Lower lobe of right lung (tissue), 2 donors: ENCODE results near the gene DCTN1. TPM values are rescaled to one million over a fixed set of nuclear protein-coding genes. Genes with fewer than 3 reads are reported as not detected.

ENCODE experiments used
- ATAC-seq, 2 donors: fragments of 200-7000 bp; cut with Tn5 transposase; one replicate each; pipeline ENCODE4 v1.9.1; 2020 to 2022; ENCODE audit warnings: mild to moderate bottlenecking in 2 of 2, moderate library complexity in 2 of 2
- DNase-seq: peaks from one replicate; pipeline ENCODE4 v3.0.0-alpha.2; 2020
- H3K27ac ChIP-seq: fragments of 200-600 bp; one replicate; pipeline ENCODE4 v1.8.0; 2022
- H3K27me3 ChIP-seq: fragments of 200-600 bp; one replicate; pipeline ENCODE4 v1.8.0; 2022; ENCODE audit warnings: low read depth
- H3K36me3 ChIP-seq: fragments of 200-600 bp; one replicate; pipeline ENCODE4 v1.8.0; 2022; ENCODE audit warnings: mild to moderate bottlenecking
- H3K4me1 ChIP-seq: fragments of 200-600 bp; one replicate; pipeline ENCODE4 v1.8.0; 2022
- H3K4me3 ChIP-seq: fragments of 200-600 bp; one replicate; pipeline ENCODE4 v1.8.0; 2022; ENCODE audit warnings: mild to moderate bottlenecking
- H3K9me3 ChIP-seq: fragments of 200-600 bp; one replicate; pipeline ENCODE4 v1.8.0; 2022
- intact Hi-C: fragments of 100-400 bp; cut with DNase I; formaldehyde crosslinking; loops from one replicate; pipeline ENCODE4 v1.11.0; 2022
- long read RNA-seq: library from polyadenylated mRNA; unstranded; transcript quantifications from one replicate; pipeline ENCODE4 v2.0.0, GENCODE V29; 2021
- total RNA-seq: library from RNA; stranded (reverse); fragmentation: NEBNext Ultra II Directional; extraction: Animal tissue kit (Norgen Biotek cat#: 25700); gene quantifications from one replicate; pipeline ENCODE4 v1.2.1, GENCODE V29; 2021
- TF ChIP-seq, protein P1 (sequence below): fragments of 200-600 bp; IDR thresholded peaks from one replicate; pipeline ENCODE4 v1.8.0; 2022; ENCODE audit warnings: antibody characterized with exemption, mild to moderate bottlenecking
- donor health status: DM: no; HTN: yes; CAD: no; lungs with severe emphysema.

The DCTN1 gene
- 142 TPM for total RNA-seq
- long read RNA-seq, full-length matches to known transcripts = 144 of 230 reads
- long read RNA-seq, partial matches to known transcripts = 62 of 230 reads
- long read RNA-seq, other reads (novel, unspliced or antisense) = 24 of 230 reads

DNA sequence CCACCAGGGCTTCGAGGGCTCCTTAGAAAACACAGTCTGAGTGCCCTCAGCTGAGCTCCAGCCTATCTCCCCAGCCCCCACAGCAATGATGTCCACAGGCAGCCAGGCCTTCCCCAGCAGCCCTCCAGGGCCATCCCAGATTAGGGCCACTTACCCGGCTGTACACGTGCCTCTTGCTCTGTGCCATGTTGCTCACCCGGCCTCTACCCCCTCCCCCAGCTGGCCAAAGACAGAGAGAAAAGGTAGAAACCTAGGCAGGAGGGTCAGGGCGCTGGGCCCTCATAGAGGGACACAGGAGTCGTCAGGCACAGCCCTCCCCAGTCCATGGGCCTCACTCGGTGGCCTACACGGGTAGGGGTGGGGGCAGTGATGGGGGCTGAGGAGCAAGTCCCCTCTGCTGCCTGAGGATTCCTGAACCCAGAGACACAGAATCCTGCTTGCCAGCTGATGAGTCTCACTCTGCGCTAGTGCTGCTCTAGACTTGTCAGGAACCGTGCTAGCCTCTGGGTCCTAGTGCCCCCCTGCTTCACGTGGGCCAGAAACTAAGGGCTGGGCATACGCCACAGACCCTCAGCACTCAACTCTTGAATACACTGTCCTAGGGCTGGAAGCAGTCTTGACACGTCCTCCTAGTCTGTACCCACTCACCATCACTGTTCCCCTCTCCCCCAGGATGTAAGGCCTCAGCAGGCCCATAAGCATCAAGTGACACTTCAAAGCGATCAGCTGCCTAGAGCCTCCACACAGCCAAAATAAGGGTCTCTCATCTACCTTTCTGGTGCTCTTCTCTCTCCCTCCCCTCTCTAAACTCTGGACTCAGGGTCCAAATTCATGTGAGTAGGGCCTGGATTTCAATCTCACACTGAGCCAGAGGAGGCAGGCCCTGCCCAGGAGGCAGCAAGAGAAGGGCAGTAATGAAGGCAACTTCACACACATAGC is at the start of gene DCTN1:
DCTN1 (minus strand) TSS at position 461 of the 939 bp plus-strand sequence; CDS start at position 187, 274 bp downstream.
- DNase-seq (no peak), ATAC-seq (peak; percentile 69 to 70)
- Histone ChIP-seq H3K9me3 (no peaks in the 10 kb centered on the region), H3K27ac (peak within 1 kb of the TSS; percentile 44), H3K4me1 (peaks cover 59% of the 10 kb centered on the region), H3K36me3 (peaks cover 34% of the 10 kb centered on the region), H3K27me3 (no peaks in the 10 kb centered on the region), H3K4me3 (peak within 1 kb of the TSS; percentile 47)
- TF ChIP-seq, protein P1, sequence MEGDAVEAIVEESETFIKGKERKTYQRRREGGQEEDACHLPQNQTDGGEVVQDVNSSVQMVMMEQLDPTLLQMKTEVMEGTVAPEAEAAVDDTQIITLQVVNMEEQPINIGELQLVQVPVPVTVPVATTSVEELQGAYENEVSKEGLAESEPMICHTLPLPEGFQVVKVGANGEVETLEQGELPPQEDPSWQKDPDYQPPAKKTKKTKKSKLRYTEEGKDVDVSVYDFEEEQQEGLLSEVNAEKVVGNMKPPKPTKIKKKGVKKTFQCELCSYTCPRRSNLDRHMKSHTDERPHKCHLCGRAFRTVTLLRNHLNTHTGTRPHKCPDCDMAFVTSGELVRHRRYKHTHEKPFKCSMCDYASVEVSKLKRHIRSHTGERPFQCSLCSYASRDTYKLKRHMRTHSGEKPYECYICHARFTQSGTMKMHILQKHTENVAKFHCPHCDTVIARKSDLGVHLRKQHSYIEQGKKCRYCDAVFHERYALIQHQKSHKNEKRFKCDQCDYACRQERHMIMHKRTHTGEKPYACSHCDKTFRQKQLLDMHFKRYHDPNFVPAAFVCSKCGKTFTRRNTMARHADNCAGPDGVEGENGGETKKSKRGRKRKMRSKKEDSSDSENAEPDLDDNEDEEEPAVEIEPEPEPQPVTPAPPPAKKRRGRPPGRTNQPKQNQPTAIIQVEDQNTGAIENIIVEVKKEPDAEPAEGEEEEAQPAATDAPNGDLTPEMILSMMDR = no peak
- intact Hi-C loops = no loop called here

- no peaks in the 10 kb centered on the region for H3K4me1 ChIP-seq
- ATAC-seq (no peak), DNase-seq (no peak)
- H3K27ac ChIP-seq = no peak overlapping the region
- TF ChIP-seq, protein P1 = no peak
- no peaks in the 10 kb centered on the region for H3K9me3 ChIP-seq
- H3K36me3 ChIP-seq = peaks cover 68% of the 10 kb centered on the region
- H3K27me3 ChIP-seq = no peaks in the 10 kb centered on the region
- no peak overlapping the region for H3K4me3 ChIP-seq
- intact Hi-C loops = no loop called here
Measured at GRCh38 chr2:74428675-74429074, 48.6 kb upstream of the DCTN1 start.

DNA sequence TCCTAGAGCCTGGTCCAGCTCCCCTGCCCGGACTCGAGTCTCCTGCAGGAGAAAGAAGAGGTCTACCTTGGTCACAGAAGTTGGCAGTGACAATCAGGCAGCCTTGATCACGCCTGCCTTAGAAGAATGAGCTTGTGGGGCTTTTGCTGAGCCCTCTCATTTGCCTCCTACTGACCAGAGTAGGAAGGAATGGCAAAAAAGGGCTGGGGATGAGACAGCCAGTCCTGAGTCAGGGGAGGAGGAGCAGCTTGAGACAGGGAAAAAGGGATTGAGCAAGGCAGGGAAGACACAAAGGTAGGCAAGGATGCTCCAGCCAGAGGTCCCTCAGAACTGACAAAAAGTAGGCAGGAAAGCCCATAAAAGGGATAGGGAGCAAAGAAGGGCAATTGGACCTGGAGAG is 47.4 kb upstream of the DCTN1 start:
- ATAC-seq (no peak), DNase-seq (no peak)
- H3K4me1 ChIP-seq = no peaks in the 10 kb centered on the region
- TF ChIP-seq, protein P1 = no peak
- H3K9me3 ChIP-seq = no peaks in the 10 kb centered on the region
- peaks cover 68% of the 10 kb centered on the region for H3K36me3 ChIP-seq
- no peak overlapping the region for H3K27ac ChIP-seq
- intact Hi-C loops = no loop called here
- H3K4me3 ChIP-seq = no peak overlapping the region
- H3K27me3 ChIP-seq = no peaks in the 10 kb centered on the region

DNA sequence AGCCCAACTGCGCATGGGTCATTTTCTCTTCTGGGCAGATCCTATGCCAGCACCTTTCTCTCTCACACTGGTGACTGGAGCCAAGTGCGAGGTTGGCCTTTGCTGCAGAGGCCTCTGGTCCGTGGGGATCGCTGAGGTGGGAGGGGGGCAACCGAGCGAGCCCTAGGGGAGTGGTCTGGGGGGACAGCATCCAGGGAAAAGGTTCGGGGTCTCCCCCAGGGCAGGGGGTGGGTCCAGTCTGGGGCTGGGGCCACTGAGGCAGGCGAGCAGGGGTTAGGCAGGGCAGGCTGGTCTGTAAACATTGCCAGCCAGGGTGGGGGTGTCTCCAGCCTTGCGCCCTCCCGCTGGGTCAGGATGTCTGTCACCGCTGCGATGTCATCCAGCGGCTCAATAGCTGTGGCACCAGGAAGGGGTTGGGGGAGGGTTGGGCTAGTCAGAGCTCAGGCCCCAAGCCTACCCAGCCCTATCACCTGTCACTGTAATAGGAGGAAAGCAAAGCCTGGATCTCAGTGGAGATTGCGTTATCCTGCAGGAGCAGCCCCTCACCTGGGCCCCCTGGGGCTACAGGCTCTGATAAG is 46.2 kb upstream of the DCTN1 start:
- H3K27ac ChIP-seq = no peak overlapping the region
- TF ChIP-seq, protein P1 = no peak
- DNase-seq (no peak), ATAC-seq (no peak)
- peaks cover 7% of the 10 kb centered on the region for H3K4me1 ChIP-seq
- intact Hi-C loops = no loop called here
- no peaks in the 10 kb centered on the region for H3K9me3 ChIP-seq
- no peak overlapping the region for H3K4me3 ChIP-seq
- H3K27me3 ChIP-seq = no peaks in the 10 kb centered on the region
- peaks cover 55% of the 10 kb centered on the region for H3K36me3 ChIP-seq

GRCh38 chr2:74425523-74425922 is 45.4 kb upstream of the DCTN1 start:
- H3K4me1 ChIP-seq = peaks cover 14% of the 10 kb centered on the region
- ATAC-seq (no peak), DNase-seq (no peak)
- intact Hi-C loops = no loop called here
- H3K36me3 ChIP-seq = peaks cover 50% of the 10 kb centered on the region
- H3K9me3 ChIP-seq = no peaks in the 10 kb centered on the region
- TF ChIP-seq, protein P1 = no peak
- H3K27ac ChIP-seq = no peak overlapping the region
- no peak overlapping the region for H3K4me3 ChIP-seq
- no peaks in the 10 kb centered on the region for H3K27me3 ChIP-seq
